Type B pancreatic cell (in vitro differentiated cells): ENCODE results near the gene RNF144A. TPM values are rescaled to one million over a fixed set of nuclear protein-coding genes. Genes with fewer than 3 reads are reported as not detected.

Experiments used
- DNase-seq: peaks from one replicate; pipeline ENCODE4 v3.0.0; 2021; ENCODE audit warnings: mixed read lengths; ENCODE audit not compliant: unreplicated experiment; ENCODE audit errors: extremely low spot score
- H3K27ac Mint-ChIP-seq: 2 replicates; pipeline ENCODE4 v1.8.0; 2021; ENCODE audit warnings: mild to moderate bottlenecking, mixed read lengths
- H3K27me3 Mint-ChIP-seq: 2 replicates; pipeline ENCODE4 v1.8.0; 2021; ENCODE audit warnings: mixed read lengths
- H3K36me3 Mint-ChIP-seq: 2 replicates; pipeline ENCODE4 v1.8.0; 2021; ENCODE audit warnings: mixed read lengths
- H3K4me1 Mint-ChIP-seq: one replicate; pipeline ENCODE4 v1.8.0; 2021; ENCODE audit warnings: mixed read lengths; ENCODE audit not compliant: unreplicated experiment
- H3K4me3 Mint-ChIP-seq: 2 replicates; pipeline ENCODE4 v1.8.0; 2021; ENCODE audit warnings: mild to moderate bottlenecking, mixed read lengths
- H3K9me3 Mint-ChIP-seq: 2 replicates; pipeline ENCODE4 v1.8.0; 2021; ENCODE audit warnings: mixed read lengths
- total RNA-seq: library from RNA; stranded (reverse); gene quantifications from 2 replicates; pipeline ENCODE4 v1.2.1, GENCODE V29; 2021; ENCODE audit warnings: low replicate concordance
- TF ChIP-seq, protein P1 (sequence below): fragments of 200-600 bp; sonication (generic); conservative IDR thresholded peaks from 2 replicates; pipeline ENCODE4 v1.5.0; 2021; ENCODE audit warnings: antibody characterized with exemption, mild to moderate bottlenecking

The RNF144A gene
- total RNA-seq, 1 donor from 2014 or later: 35.6 TPM

DNA sequence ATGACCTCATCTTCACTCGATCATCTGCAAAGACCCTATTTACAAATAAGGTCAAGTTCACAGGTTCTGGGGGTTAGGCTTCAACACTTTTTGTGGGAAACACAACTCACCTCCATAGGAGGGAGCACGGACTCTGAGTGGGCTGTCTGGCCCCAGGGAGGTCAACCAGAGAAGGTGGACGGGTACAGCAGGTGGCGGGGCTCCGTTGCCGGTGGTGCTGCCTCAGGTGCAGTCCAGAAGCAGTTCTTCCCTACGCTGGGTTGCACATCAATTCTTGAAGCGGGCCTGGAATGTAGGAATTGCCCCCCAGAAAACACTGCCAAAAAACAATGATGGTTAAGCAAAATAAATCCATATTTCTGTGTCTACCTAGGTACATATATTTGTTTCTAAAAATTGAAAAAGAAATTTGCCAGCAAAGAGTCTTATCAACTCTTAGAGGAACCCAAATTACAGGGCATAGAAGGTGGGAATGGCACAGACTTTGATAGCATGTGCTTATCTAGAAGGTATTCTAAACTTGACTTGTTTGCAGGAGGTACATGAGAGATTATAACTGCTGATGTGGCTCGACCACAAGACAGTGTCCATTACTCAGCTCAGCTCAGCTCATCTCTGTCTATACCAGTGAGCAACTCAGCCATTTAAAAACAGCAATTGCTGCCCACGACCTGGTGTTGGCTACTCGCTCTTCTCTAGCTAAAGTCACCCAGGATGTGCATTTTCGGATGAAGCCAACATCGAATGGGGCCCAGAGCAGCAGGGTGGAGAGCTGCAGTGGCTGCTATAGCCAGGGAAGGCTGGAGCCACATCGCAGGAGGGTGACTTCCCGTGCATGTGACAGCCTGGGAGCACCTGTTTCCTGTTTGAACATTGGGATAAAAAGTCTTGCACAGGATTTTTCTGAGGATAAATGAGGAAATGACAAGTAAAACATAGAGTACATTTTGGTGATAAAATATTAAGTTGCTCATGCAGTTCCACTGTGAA lies 128.7 kb downstream of the RNF144A start:
- TF ChIP-seq, protein P1, sequence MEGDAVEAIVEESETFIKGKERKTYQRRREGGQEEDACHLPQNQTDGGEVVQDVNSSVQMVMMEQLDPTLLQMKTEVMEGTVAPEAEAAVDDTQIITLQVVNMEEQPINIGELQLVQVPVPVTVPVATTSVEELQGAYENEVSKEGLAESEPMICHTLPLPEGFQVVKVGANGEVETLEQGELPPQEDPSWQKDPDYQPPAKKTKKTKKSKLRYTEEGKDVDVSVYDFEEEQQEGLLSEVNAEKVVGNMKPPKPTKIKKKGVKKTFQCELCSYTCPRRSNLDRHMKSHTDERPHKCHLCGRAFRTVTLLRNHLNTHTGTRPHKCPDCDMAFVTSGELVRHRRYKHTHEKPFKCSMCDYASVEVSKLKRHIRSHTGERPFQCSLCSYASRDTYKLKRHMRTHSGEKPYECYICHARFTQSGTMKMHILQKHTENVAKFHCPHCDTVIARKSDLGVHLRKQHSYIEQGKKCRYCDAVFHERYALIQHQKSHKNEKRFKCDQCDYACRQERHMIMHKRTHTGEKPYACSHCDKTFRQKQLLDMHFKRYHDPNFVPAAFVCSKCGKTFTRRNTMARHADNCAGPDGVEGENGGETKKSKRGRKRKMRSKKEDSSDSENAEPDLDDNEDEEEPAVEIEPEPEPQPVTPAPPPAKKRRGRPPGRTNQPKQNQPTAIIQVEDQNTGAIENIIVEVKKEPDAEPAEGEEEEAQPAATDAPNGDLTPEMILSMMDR: no peak
- Mint-ChIP-seq H3K4me1 (peaks cover 13% of the 10 kb centered on the region), H3K36me3 (peaks cover 25% of the 10 kb centered on the region), H3K4me3 (no peak overlapping the region), H3K27ac (no peak overlapping the region), H3K9me3 (no peaks in the 10 kb centered on the region), H3K27me3 (no peaks in the 10 kb centered on the region)
- DNase-seq: no peak

DNA sequence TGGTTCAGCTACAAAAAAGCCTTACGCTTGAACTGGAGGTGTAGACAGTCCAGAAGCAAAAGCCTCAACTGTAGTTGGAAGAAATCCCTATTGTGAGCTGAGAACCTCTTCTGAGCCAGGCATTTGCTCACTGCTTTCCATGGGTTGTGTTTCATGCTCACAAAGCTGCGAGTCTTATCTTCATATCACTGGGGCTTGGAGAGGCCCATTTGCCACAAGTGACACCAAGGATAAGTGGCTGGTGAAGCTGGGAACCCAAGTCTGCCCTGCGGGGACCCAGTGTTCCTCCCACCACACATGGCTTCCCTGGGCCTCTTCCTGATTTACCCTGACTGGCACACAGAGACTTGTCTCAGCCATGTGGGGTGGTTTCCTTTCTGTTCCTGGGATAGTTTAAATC lies 130.4 kb downstream of the RNF144A start:
- Mint-ChIP-seq H3K9me3 (no peaks in the 10 kb centered on the region), H3K27ac (no peak overlapping the region), H3K36me3 (peaks cover 21% of the 10 kb centered on the region), H3K4me1 (peaks cover 9% of the 10 kb centered on the region), H3K27me3 (no peaks in the 10 kb centered on the region), H3K4me3 (no peak overlapping the region)
- no peak for DNase-seq
- TF ChIP-seq, protein P1: no peak

DNA sequence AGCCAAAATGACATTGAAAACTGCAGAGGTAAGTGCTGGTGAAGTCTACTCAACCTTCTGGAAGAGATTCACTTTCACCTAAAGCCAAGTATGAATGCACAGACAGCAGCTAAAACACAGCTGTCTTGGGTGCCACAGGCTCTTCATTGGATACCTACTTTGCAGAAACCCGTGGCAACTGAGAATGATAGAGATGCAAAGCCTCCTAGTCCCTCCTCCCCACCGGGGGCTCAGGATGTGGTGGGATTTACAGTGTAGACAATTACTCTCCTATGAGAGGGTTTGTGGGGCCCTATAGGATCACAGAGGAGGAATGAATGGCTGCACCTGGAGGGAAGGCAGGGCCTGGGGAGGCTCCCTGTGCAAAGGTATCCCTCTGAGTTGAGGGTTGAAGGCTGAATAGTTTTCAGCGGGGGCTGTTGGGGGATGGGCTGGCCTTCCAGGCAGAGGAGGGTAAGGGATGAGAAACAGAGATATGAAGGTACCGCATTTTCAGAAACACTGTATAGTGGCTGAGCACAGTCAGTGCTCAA lies 131.6 kb downstream of the RNF144A start:
- TF ChIP-seq, protein P1: no peak
- DNase-seq: no peak
- Mint-ChIP-seq H3K9me3 (no peaks in the 10 kb centered on the region), H3K27me3 (no peaks in the 10 kb centered on the region), H3K4me3 (no peak overlapping the region), H3K27ac (no peak overlapping the region), H3K36me3 (peaks cover 21% of the 10 kb centered on the region), H3K4me1 (peaks cover 9% of the 10 kb centered on the region)

DNA sequence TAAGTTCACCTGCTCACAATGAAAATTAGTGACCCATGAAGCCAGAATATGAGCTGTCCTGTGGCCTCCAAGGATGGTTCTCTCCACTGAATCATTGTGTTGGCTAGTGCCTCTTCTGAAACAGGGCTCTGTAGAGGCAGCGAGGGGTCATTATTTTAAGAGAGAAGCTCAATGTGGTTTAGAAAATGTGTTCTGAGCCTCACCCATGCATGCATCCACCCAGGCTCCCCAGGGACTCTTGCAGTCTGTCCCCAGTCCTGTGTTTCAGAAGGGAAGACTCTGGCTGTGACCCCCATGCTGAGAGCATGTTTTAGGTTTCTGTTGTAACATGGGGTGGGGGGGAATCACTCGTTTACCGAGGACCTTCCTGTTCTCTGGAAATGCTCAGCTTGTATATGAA lies 135.2 kb downstream of the RNF144A start:
- H3K9me3 Mint-ChIP-seq: no peaks in the 10 kb centered on the region
- peaks cover 5% of the 10 kb centered on the region for H3K4me1 Mint-ChIP-seq
- H3K36me3 Mint-ChIP-seq: peaks cover 10% of the 10 kb centered on the region
- TF ChIP-seq, protein P1: no peak
- H3K27ac Mint-ChIP-seq: no peak overlapping the region
- no peak overlapping the region for H3K4me3 Mint-ChIP-seq
- H3K27me3 Mint-ChIP-seq: no peaks in the 10 kb centered on the region
- DNase-seq: no peak

DNA sequence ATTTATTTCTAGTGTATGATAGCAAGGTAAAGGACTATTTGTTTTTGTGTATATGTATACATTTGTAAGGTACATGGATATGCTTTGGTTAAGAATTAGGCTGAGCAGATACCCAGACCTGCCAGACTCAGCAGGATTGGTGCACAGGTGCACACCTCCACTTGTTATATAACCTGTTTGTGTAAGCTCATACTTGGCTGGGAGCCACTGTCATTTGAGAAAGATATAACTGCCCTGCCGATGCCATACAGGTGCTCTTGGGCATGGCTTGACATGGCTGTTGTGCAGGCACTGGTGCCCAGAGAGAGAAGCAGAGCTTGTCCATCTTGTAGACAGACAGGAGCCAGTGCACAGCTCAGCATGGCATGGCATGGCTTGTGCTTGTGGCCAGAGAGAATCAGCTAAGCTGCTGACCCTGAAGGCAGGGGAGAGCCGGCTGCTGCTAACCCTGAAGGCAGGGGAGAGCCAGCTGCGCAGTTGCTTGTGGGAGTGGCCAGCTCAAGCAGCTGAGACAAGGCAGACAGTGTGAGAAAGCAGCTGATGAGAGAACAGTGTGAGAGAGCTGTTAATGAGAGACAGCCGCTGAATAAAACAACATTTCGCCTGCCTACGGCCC lies 136.5 kb downstream of the RNF144A start:
- Mint-ChIP-seq H3K4me3 (no peak overlapping the region), H3K27ac (no peak overlapping the region), H3K4me1 (no peaks in the 10 kb centered on the region), H3K27me3 (no peaks in the 10 kb centered on the region), H3K9me3 (no peaks in the 10 kb centered on the region), H3K36me3 (peaks cover 6% of the 10 kb centered on the region)
- TF ChIP-seq, protein P1: no peak
- no peak for DNase-seq
